Subcutaneous adipose tissue (tissue), 4 donors: ENCODE results near the gene CPLX4. TPM values are rescaled to one million over a fixed set of nuclear protein-coding genes. Genes with fewer than 3 reads are reported as not detected.

Experiments
- total RNA-seq, 4 donors: library from RNA; depleted of rRNA; stranded (reverse); fragments of >200 nt; gene quantifications; one replicate each; pipeline ENCODE4 v1.1.0, GENCODE V29; 2016
- TF ChIP-seq, protein P1 (sequence below): fragments of 450-650 bp; IDR thresholded peaks from one replicate; pipeline ENCODE4 v1.5.1; 2016; ENCODE audit warnings: low read depth, mild to moderate bottlenecking, control low read depth, antibody characterized with exemption, moderate library complexity

CPLX4 gene
- total RNA-seq, 4 donors from 2014 or later: not detected

DNA sequence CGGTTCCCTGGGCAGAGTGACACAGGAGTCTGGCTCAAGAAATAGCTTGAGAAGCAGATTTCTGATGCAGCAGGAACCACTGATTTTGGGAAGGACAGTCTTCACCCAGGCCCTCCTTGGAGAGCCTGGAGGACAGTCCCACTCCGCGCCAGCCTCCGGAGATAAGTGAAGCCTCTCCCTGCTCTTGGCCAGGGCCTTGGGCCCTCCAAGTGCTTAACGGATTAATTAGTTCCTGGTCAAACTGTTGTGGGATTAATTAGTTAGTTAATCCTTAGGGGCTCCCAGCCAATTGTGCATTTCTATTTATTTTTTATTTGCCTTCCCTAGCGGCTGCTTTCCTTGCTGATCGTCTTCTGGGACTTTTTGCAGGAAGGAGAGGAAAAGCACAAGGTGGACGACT lies 19.6 kb downstream of the CPLX4 start:
- TF ChIP-seq, protein P1, sequence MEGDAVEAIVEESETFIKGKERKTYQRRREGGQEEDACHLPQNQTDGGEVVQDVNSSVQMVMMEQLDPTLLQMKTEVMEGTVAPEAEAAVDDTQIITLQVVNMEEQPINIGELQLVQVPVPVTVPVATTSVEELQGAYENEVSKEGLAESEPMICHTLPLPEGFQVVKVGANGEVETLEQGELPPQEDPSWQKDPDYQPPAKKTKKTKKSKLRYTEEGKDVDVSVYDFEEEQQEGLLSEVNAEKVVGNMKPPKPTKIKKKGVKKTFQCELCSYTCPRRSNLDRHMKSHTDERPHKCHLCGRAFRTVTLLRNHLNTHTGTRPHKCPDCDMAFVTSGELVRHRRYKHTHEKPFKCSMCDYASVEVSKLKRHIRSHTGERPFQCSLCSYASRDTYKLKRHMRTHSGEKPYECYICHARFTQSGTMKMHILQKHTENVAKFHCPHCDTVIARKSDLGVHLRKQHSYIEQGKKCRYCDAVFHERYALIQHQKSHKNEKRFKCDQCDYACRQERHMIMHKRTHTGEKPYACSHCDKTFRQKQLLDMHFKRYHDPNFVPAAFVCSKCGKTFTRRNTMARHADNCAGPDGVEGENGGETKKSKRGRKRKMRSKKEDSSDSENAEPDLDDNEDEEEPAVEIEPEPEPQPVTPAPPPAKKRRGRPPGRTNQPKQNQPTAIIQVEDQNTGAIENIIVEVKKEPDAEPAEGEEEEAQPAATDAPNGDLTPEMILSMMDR: no peak

- TF ChIP-seq, protein P1: no peak
Measured at GRCh38 chr18:59293317-59293716, 25.1 kb downstream of the CPLX4 start.

DNA sequence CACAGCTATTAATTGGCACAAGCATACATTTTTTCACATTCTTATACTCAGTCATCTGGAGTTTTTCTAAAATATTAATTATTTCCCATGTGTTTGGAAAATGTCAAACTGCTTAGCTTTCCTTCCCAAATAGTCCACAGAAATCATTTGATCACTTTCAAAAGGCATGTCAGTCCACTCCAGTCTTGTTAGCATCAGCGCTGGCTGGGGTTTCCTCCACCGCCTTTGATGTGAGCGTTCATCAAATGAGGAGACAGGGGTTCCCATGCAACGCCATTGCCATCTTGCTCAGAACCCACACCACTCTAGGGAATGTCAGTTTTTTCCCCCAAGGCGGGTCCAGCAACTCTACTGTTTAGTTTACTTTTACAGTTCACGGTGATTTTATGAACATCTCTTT lies 32.1 kb downstream of the CPLX4 start:
- TF ChIP-seq, protein P1: no peak

DNA sequence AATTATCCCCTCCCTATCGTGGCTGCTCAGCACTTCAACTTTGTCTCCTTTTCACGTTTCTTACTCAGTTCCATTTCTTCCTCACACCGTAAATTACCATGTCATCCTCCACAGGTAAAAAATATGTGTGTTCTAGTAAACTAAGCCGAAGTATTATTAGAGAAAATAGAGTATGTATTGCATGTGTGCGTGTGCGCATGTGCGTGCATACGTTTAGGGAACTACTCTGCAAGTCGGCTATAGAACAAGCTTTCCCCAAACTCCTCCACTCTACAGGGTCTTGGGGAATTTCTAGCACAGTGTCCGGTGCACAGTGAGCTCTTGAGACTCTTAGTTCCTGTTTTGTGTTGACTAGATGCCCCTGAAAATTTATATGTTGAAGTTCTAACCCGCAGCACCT lies 36.1 kb downstream of the CPLX4 start:
- TF ChIP-seq, protein P1: no peak

DNA sequence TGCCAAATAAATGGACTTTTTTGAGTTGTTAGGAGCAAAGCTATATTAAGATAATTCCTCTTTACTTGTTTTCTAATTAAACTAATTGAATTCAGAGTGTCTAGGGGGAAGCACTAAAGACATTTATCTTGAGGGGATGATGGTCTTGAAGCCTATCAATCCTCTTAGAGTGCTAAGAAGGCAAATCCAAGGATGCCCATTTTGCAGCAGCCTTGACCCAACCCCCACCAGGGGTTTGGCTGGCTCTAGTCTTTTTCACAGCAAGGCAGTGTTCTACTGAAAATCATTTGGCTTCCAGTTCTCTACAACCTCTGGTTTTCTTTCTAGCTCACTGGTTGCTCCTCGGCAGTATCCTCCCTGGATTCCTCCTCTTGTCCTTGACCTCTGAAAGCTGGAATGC lies 38.7 kb downstream of the CPLX4 start:
- TF ChIP-seq, protein P1: no peak

- TF ChIP-seq, protein P1: no peak
Measured at GRCh38 chr18:59279193-59279592, 39.3 kb downstream of the CPLX4 start.

GRCh38 chr18:59278793-59279192 lies 39.7 kb downstream of the CPLX4 start:
- TF ChIP-seq, protein P1: no peak
